ENCODE results near the gene DGUOK. TPM values are rescaled to one million over a fixed set of nuclear protein-coding genes. Genes with fewer than 3 reads are reported as not detected.

DGUOK gene
- total RNA-seq, 1 experiment from 2014 or later, result 70.7 TPM

- peak overlapping the region; percentile 9 for H3K27ac Mint-ChIP-seq (ENCODE audit: unreplicated experiment)
- ChIA-PET POLR2A (interaction anchor here (0.5 kb wide), 1 partner anchor 97 kb away, joined by 4 read pairs; no protein-coding TSS in a partner anchor), CTCF (interaction anchor here (0.7 kb wide), 1 partner anchor 14 kb away, joined by 3 read pairs; no protein-coding TSS in a partner anchor)
- Histone ChIP-seq H3K27me3 (replicated peaks; ENCODE audit: control insufficient read depth, insufficient read depth, low read length) (no peaks in the 10 kb centered on the region), H3K4me1 (no peaks in the 10 kb centered on the region), H3K9me3 (no peaks in the 10 kb centered on the region), H3K4me3 (ENCODE audit: low read depth, low read length) (no peak overlapping the region), H3K36me3 (ENCODE audit: control insufficient read depth, insufficient read depth, low read length) (no peaks in the 10 kb centered on the region)
- no peak for DNase-seq
- H3K4me3 Mint-ChIP-seq (ENCODE audit: unreplicated experiment), result no peak overlapping the region
- H3K4me1 Mint-ChIP-seq (ENCODE audit: low read depth, unreplicated experiment), result no peaks in the 10 kb centered on the region
- TF ChIP-seq CTCF (IDR thresholded peaks at IDR 0.05; ENCODE audit: insufficient read depth in 1 of 2, low read depth in 1 of 2, low read length in 1 of 2, severe bottlenecking in 1 of 2, unreplicated experiment in 1 of 2), result no peak
- intact Hi-C loops (cut with micrococcal nuclease; ENCODE audit: unreplicated experiment), result no loop called here
- peaks cover 2% of the 10 kb centered on the region for H3K27me3 Mint-ChIP-seq (ENCODE audit: insufficient read depth, unreplicated experiment)
- no peaks in the 10 kb centered on the region for H3K9me3 Mint-ChIP-seq (ENCODE audit: unreplicated experiment)
- H3K36me3 Mint-ChIP-seq (ENCODE audit: insufficient read depth, unreplicated experiment), result no peaks in the 10 kb centered on the region
- no TSS peak for BruUV-seq (replicated peaks)
These were observed 32.2 kb upstream of the DGUOK start for GRCh38 chr2:73894475-73894850.

GRCh38 chr2:73894877-73895276, 31.8 kb upstream of the DGUOK start:
- H3K27ac Mint-ChIP-seq (ENCODE audit: unreplicated experiment), result peak overlapping the region; percentile 9
- POLR2A ChIA-PET, result no interaction called here
- Histone ChIP-seq H3K4me1 (no peaks in the 10 kb centered on the region), H3K36me3 (ENCODE audit: control insufficient read depth, insufficient read depth, low read length) (no peaks in the 10 kb centered on the region), H3K27me3 (replicated peaks; ENCODE audit: control insufficient read depth, insufficient read depth, low read length) (no peaks in the 10 kb centered on the region), H3K4me3 (ENCODE audit: low read depth, low read length) (no peak overlapping the region), H3K9me3 (no peaks in the 10 kb centered on the region)
- no peaks in the 10 kb centered on the region for H3K36me3 Mint-ChIP-seq (ENCODE audit: insufficient read depth, unreplicated experiment)
- no TSS peak for BruUV-seq (replicated peaks)
- no peak for DNase-seq
- H3K27me3 Mint-ChIP-seq (ENCODE audit: insufficient read depth, unreplicated experiment), result peaks cover 2% of the 10 kb centered on the region
- H3K4me1 Mint-ChIP-seq (ENCODE audit: low read depth, unreplicated experiment), result no peaks in the 10 kb centered on the region
- no peaks in the 10 kb centered on the region for H3K9me3 Mint-ChIP-seq (ENCODE audit: unreplicated experiment)
- no peak overlapping the region for H3K4me3 Mint-ChIP-seq (ENCODE audit: unreplicated experiment)
- no peak for TF ChIP-seq CTCF (IDR thresholded peaks at IDR 0.05; ENCODE audit: insufficient read depth in 1 of 2, low read depth in 1 of 2, low read length in 1 of 2, severe bottlenecking in 1 of 2, unreplicated experiment in 1 of 2)
- CTCF ChIA-PET, result interaction anchor here (0.7 kb wide), 1 partner anchor 13 kb away, joined by 3 read pairs; no protein-coding TSS in a partner anchor
- intact Hi-C loops (cut with micrococcal nuclease; ENCODE audit: unreplicated experiment), result no loop called here

GRCh38 chr2:73895473-73895872, 31.2 kb upstream of the DGUOK start:
- H3K36me3 ChIP-seq (ENCODE audit: control insufficient read depth, insufficient read depth, low read length), result no peaks in the 10 kb centered on the region
- no peak for TF ChIP-seq CTCF (IDR thresholded peaks at IDR 0.05; ENCODE audit: insufficient read depth in 1 of 2, low read depth in 1 of 2, low read length in 1 of 2, severe bottlenecking in 1 of 2, unreplicated experiment in 1 of 2)
- intact Hi-C loops (cut with micrococcal nuclease; ENCODE audit: unreplicated experiment), result no loop called here
- H3K4me3 Mint-ChIP-seq (ENCODE audit: unreplicated experiment), result no peak overlapping the region
- no peaks in the 10 kb centered on the region for H3K4me1 ChIP-seq
- H3K9me3 Mint-ChIP-seq (ENCODE audit: unreplicated experiment), result no peaks in the 10 kb centered on the region
- no peaks in the 10 kb centered on the region for H3K4me1 Mint-ChIP-seq (ENCODE audit: low read depth, unreplicated experiment)
- H3K27ac Mint-ChIP-seq (ENCODE audit: unreplicated experiment), result no peak overlapping the region
- no peaks in the 10 kb centered on the region for H3K27me3 Mint-ChIP-seq (ENCODE audit: insufficient read depth, unreplicated experiment)
- H3K27me3 ChIP-seq (replicated peaks; ENCODE audit: control insufficient read depth, insufficient read depth, low read length), result no peaks in the 10 kb centered on the region
- H3K4me3 ChIP-seq (ENCODE audit: low read depth, low read length), result no peak overlapping the region
- H3K36me3 Mint-ChIP-seq (ENCODE audit: insufficient read depth, unreplicated experiment), result no peaks in the 10 kb centered on the region
- DNase-seq, result no peak
- ChIA-PET POLR2A (interaction anchor here (0.6 kb wide), 1 partner anchor 283 kb away, joined by 7 read pairs; the partner anchor contains the start of gene MOB1A), CTCF (no interaction called here)
- H3K9me3 ChIP-seq, result no peaks in the 10 kb centered on the region
- BruUV-seq (replicated peaks), result no TSS peak
